C4-2B (cell line): ENCODE measurements around the gene CLSTN2.

Experiments
- CTCF ChIP-seq: fragments of 450-650 bp; conservative IDR thresholded peaks from 2 replicates; pipeline ENCODE4 v1.5.1; 2017; ENCODE audit warnings: mild to moderate bottlenecking
- ZFX ChIP-seq: fragments of 450-650 bp; IDR thresholded peaks from 2 replicates; pipeline ENCODE4 v1.6.1; 2017

- TF ChIP-seq CTCF (no peak), ZFX (no peak)
Measured at GRCh38 chr3:140316868-140317400, 381.9 kb downstream of the CLSTN2 start.
